Osteocyte (in vitro differentiated cells): ENCODE results near the gene CASP6. TPM values are rescaled to one million over a fixed set of nuclear protein-coding genes. Genes with fewer than 3 reads are reported as not detected.

Experiments
- DNase-seq: peaks from one replicate; pipeline ENCODE4 v3.0.0; 2021; ENCODE audit warnings: mixed read lengths; ENCODE audit not compliant: unreplicated experiment; ENCODE audit errors: extremely low spot score
- H3K27ac Mint-ChIP-seq: one replicate; pipeline ENCODE4 v1.8.0; 2021; ENCODE audit warnings: mild to moderate bottlenecking, mixed read lengths; ENCODE audit not compliant: unreplicated experiment
- H3K27me3 Mint-ChIP-seq: one replicate; pipeline ENCODE4 v1.8.0; 2021; ENCODE audit warnings: mixed read lengths; ENCODE audit not compliant: unreplicated experiment
- H3K36me3 Mint-ChIP-seq: one replicate; pipeline ENCODE4 v1.8.0; 2021; ENCODE audit warnings: mixed read lengths; ENCODE audit not compliant: unreplicated experiment
- H3K4me1 Mint-ChIP-seq: one replicate; pipeline ENCODE4 v1.8.0; 2021; ENCODE audit warnings: mixed read lengths; ENCODE audit not compliant: unreplicated experiment
- H3K4me3 Mint-ChIP-seq: one replicate; pipeline ENCODE4 v1.8.0; 2021; ENCODE audit warnings: mild to moderate bottlenecking, moderate library complexity, mixed read lengths; ENCODE audit not compliant: unreplicated experiment
- H3K9me3 Mint-ChIP-seq: one replicate; pipeline ENCODE4 v1.8.0; 2021; ENCODE audit warnings: mixed read lengths; ENCODE audit not compliant: unreplicated experiment
- total RNA-seq: library from RNA; stranded (reverse); gene quantifications from 2 replicates; pipeline ENCODE4 v1.2.1, GENCODE V29; 2021
- TF ChIP-seq, protein P1 (sequence below): fragments of 200-600 bp; sonication (generic); IDR thresholded peaks from 2 replicates; pipeline ENCODE4 v1.5.0; 2021; ENCODE audit warnings: antibody characterized with exemption, mild to moderate bottlenecking, moderate library complexity

The CASP6 gene
- total RNA-seq, 1 donor from 2014 or later: 19.8 TPM

GRCh38 chr4:109703664-109704361 lies 568 bp upstream of the CASP6 start:
- Mint-ChIP-seq H3K4me1 (peaks cover 25% of the 10 kb centered on the region), H3K36me3 (peaks cover 1% of the 10 kb centered on the region), H3K27ac (peak overlapping the region; percentile 96), H3K27me3 (no peaks in the 10 kb centered on the region), H3K4me3 (peak overlapping the region; percentile 95), H3K9me3 (no peaks in the 10 kb centered on the region)
- TF ChIP-seq, protein P1, sequence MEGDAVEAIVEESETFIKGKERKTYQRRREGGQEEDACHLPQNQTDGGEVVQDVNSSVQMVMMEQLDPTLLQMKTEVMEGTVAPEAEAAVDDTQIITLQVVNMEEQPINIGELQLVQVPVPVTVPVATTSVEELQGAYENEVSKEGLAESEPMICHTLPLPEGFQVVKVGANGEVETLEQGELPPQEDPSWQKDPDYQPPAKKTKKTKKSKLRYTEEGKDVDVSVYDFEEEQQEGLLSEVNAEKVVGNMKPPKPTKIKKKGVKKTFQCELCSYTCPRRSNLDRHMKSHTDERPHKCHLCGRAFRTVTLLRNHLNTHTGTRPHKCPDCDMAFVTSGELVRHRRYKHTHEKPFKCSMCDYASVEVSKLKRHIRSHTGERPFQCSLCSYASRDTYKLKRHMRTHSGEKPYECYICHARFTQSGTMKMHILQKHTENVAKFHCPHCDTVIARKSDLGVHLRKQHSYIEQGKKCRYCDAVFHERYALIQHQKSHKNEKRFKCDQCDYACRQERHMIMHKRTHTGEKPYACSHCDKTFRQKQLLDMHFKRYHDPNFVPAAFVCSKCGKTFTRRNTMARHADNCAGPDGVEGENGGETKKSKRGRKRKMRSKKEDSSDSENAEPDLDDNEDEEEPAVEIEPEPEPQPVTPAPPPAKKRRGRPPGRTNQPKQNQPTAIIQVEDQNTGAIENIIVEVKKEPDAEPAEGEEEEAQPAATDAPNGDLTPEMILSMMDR: no peak
- no peak for DNase-seq

DNA sequence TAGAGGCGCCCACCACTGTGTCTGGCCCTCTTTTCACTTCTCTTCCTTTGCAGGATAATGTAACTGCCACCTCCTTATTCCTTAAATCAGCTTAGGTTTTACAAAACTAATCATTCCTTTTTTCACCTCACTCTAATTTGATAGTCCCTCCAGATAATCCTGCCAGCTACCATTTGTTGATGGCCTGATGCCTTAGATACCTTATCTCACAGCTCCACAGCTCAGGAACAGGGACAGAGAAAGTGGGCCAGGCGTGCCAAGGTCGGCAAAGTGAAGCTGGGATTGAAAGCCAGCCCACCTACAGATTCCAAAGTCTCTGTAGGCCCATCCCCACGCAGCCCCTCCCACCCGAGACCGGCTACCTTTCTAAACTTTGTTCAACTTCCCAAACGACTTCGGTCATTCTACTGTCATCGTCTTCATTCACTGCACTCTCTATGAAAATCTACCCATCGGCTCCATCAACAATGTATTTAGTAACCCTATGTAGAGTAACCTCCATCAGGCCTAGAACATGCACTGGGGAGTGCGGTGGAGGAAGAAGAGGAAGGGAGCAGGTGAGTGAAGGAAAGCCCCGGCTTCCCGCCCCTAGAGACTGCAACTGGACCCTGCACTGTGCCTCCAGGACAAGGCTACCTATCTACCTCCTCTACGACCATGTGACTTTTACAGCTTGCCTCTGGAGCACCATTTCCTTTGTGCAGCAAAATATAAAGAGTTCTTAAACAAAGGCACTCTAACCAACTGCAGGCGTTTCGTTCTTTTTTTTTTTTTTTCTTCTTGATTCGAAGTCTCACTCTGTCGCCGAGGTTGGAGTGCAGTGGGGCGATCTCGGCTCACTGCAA lies 1.5 kb downstream of the CASP6 start:
- no peak for DNase-seq
- TF ChIP-seq, protein P1: no peak
- H3K27me3 Mint-ChIP-seq: no peaks in the 10 kb centered on the region
- H3K27ac Mint-ChIP-seq: peak overlapping the region; percentile 96
- peaks cover 10% of the 10 kb centered on the region for H3K36me3 Mint-ChIP-seq
- H3K4me3 Mint-ChIP-seq: peak overlapping the region; percentile 95
- H3K9me3 Mint-ChIP-seq: no peaks in the 10 kb centered on the region
- H3K4me1 Mint-ChIP-seq: peaks cover 25% of the 10 kb centered on the region

DNA sequence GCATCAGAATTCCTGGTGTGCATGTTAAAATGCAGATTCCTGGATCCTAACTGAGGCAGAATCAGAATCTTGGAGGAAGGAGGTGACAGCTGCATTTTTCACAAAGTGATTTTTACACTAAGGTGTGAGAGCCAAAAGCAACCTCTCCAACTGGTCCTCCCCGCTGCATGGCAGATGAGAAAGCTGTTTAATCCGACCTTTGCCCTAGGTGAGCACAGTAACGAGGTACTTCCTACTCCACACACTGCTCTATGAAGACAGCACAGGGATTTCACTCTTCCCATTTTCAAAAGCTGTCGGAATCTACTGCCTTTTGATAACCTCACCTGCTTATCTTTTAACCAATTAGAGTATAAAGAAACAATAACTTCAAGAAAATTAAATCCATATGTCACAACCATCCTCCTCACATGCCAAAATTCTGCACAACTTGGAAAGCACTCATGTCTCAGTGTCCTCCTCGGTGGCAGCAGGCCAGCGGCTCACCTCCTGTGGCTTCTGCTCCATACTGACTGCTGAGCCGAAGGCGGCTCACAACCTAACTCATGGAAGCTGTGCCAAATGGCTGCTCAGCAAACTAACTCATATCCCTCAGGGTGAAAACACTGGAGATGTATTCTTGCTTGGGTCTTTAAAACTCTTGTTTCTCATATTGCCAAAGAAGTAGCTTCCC lies 3.6 kb downstream of the CASP6 start:
- no peak overlapping the region for H3K4me3 Mint-ChIP-seq
- no peak overlapping the region for H3K27ac Mint-ChIP-seq

DNA sequence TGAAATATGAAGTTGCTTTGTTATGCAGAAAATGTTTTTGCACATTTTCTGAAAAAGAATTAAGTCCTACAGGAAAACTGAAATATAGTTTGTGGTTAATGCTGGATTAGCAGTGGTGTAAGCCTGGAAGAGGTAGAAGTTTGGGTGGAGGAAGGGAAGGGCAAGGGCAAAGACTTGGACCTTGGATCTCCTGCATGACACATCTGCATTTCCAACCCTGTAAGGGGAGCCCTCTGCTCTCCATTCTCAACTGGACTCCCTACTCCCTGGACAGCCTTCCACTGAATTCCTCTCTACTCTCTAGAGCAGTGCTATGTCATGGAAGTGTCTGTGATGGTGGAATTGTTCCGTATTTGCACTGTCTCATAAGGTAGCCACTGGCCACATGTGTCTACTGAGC lies 4.6 kb downstream of the CASP6 start:
- TF ChIP-seq, protein P1: no peak
- no peak overlapping the region for H3K27ac Mint-ChIP-seq
- H3K4me3 Mint-ChIP-seq: no peak overlapping the region
- DNase-seq: no peak
- H3K27me3 Mint-ChIP-seq: no peaks in the 10 kb centered on the region
- H3K9me3 Mint-ChIP-seq: no peaks in the 10 kb centered on the region
- peaks cover 20% of the 10 kb centered on the region for H3K4me1 Mint-ChIP-seq
- peaks cover 20% of the 10 kb centered on the region for H3K36me3 Mint-ChIP-seq

More for the DNA sequence above, 3.6 kb downstream of the CASP6 start:
- DNase-seq: no peak
- Mint-ChIP-seq H3K36me3 (peaks cover 13% of the 10 kb centered on the region), H3K9me3 (no peaks in the 10 kb centered on the region), H3K27me3 (no peaks in the 10 kb centered on the region), H3K4me1 (peaks cover 25% of the 10 kb centered on the region)
- TF ChIP-seq, protein P1: no peak
